Superior temporal gyrus (tissue), 1 donor: ENCODE results near the gene PXDC1.

ENCODE experiments used
- DNase-seq: peaks from one replicate; pipeline ENCODE4 v3.0.0-alpha.2; 2016; ENCODE audit errors: extremely low spot score

The PXDC1 gene, protein sequence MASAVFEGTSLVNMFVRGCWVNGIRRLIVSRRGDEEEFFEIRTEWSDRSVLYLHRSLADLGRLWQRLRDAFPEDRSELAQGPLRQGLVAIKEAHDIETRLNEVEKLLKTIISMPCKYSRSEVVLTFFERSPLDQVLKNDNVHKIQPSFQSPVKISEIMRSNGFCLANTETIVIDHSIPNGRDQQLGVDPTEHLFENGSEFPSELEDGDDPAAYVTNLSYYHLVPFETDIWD

DNA sequence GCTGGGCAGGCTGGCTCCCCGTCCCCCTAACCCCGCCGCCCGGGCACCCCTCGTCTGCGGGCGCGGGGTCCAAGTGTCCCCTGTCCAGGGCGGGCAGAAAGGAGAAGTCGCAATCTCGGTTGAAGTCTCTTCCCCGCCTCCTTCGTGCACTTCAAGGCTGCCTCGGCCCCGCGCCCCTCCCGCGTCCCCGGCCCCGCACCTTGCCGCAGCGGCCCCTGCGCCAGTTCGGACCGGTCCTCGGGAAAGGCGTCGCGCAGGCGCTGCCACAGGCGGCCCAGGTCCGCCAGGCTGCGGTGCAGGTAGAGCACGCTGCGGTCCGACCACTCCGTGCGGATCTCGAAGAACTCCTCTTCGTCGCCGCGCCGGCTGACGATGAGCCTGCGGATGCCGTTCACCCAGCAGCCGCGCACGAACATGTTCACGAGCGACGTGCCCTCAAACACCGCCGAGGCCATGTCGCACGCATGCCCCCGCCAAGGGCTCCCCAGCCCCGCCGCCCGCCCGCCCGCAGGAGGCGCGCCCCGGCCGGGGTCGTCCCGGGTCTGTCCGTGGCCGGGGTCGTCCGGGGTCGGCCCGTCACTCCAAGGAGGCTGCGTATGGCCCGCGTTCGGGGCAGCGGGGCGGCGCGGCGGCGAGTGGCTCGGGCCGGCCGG, at the start of gene PXDC1:
Gene PXDC1, minus strand, starts transcription at position 637 of the 653 bp plus-strand sequence. Its CDS starts 182 bp downstream, at position 455.
- DNase-seq, result no peak

DNA sequence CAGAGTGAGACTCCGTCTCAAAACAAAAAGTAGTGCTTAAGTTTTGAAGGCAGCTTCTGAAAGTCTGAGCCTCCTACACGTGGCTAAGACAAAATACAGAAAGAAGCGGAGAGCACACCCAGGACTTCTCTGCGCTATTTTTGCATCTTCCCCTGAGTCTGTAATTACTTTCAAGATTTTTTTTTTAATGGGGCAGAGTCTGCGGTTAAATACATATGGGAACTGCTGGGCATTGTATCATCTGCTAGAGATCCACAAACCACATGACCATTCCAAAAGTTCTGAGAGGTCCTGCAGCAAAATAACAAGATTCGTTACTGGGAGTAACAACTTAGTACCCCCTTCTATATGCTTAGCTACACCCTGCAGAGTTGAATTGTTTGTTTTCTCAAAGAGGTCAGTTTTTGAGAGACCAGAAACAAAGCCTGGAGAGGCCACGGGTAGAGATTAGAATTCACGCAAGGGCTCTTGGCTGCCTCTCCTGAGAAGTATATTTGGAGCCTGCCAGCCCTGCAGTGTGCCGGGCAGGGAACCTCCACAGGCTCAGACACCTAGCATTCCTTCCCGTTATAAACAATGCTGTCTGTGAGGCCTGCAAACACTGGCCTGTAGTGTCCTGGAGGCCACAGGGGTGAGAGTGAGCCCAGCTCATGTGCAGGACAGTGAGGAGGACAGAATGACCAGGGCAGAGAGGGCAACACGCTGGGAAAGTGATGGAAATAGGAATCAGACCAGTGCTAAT, 49.5 kb upstream of the PXDC1 start:
- no peak for DNase-seq

DNA sequence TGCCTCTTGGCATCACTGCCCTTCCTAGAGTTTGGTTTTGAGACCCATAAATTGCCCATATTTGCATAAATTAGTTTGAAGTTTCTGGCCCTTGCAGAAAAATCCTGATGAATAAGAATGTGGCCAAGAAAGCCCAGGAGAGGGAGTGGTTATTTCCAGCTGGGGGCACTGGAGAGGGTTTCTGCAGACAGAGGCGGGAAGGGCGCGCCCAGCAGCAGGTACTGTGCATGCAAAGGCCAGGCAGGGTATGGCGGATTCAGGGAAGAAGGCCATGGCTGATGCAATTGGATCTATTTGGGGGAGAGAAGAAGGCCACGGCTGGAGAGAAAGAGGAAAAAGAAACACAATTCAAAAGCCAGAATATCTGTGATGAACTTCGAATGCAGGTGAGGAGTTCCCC, 48.2 kb upstream of the PXDC1 start:
- no peak for DNase-seq

DNA sequence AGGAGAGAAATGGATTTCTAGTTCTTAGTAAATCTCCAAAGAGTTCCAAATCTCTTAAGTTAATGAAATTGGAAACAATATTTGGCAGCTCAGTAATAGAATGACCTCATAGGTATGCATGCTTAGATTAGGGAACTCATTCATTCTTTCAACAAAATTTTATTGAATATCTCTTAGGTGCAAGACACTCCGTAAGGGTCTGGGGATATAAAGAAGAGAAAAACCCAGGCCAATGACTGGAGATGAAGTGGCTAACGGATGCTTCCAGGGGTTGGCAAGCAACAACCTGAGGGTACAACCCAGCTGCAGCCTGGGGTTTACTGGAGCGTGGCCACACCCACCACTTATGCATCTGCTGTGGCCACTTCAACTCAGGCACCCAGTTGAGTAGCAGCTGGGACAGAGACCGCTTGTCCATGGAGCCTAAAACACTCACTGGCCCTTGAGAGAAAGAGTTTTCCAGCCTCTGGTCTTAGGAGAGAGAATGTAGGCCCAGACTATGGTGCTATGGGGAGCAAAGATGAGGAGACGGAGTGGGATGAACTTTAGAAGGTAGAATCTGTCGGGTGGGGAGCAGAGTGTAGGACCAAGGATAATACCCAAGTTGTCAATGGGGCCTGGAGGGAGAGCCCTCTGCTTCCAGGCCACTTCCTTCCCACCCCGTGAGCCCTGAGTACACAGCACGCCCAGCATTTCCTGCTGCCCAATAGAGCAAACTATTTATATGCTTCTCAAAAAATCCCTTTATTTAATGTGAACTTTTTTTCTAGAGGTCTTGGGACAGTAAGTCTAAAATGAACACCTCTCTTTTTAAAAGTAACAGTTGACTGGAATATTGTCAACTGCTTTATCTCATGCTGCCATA, 46.8 kb upstream of the PXDC1 start:
- no peak for DNase-seq

DNA sequence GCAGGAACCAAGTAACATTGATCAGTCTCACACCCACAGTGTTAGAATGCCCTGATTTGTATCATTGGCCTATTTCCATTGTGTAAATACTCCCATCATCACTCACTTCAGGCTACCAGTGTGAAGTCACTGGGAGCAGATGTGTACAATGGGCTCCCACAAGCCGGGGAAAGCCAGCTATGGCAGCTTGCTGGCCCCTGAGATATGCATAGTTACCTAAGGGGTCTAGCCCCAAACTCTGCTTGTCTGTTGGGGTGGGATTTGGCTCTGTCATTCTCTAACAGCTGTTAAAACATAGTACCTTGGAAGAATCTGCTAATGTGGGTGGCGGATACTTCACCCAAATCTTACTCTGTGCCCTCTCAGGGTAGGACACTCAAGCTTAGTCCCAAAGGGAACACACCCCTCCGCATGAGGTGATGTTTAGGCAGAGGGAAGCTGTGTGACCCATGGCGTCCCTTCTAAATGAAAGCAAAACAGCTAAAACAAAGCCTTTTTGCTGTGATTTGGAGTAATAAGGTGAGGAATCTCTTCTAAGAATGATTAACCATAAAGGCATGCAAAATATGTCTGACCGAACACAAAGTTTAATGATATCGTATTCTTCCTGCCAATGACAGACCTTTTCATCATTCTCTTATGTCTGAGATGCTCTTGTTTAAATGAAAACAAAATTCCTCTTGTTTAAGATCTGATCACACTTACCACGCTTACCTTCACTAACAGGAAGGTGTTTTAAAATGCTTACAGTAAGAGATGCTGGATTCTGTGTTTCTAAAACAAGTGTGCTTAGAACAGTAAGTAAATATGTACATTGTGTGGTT, 45.9 kb upstream of the PXDC1 start:
- DNase-seq, result no peak

DNA sequence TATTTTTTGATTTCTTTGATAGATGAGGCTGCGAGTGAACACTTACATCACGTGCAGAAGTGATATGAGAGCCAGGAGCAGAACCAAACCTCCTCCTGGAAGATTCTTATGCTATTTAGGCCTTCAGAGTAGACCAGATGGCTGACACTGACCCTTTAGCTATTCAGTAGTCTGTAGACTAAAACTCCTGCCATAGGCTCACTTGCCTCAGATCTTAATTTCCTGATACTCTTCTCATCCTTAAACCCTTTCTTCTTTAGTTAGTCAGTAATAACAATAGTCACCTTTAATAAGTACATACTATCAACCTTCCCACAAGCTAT, 45.2 kb upstream of the PXDC1 start:
- DNase-seq, result no peak

DNA sequence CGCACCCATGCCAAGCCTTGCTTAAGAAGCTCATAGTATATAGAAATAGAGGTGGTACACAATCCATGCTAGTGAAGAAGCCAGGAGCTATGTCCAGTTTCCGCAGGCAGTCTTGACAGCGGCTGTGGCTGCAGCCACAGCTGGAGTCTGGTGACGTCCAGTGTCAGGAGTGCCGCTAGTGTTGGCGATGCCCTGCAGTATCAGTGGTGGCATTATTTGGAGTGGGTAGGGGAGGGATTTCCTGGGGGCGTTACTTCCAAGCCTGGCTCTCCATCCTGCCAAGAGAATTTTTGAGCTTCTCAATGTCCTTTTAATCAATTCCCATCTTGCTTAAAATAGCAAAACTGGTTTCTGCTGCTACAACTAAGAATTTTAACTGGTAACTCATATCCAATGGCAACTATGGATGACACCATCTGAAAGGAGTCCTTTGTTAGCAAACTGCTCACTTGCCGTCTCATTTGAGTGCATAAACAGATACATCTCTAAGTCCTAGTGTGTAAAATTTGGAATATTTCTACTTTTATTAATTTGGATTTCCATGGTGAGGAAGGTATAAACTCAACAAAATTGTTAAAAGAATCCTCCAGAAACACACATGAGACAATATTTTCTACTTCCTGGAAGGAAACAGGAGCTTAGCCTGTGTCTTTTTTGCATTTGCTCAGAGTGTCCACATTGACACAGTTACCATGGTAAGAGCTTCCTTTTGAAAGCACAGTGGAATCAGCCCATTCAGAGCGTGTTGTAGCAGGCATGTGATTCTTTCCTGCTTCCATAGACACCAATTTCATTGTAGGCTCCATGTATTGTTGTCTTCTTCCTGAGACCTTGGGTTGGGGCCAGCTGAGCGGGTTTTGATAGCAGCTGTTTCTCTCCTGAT, 44.6 kb upstream of the PXDC1 start:
- DNase-seq, result peak; percentile 87

DNA sequence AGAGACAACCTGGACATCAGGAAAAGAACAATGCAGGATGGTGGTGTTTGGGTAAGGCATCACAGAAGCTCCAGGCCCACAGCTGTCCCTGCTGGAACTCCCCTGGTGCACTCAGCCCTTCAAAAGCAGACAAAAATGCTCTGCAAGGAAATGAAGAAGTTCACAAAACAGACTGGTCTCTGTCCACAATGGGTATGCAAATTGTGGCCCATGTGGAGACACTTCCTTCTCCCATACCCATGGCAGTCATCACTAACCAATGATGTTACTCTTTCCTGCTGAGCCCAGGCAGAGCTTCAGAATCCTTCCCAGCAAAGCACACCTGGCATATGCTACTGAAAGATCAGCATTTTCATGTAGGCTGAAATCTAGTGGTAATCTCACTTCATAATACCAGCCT, 42.6 kb upstream of the PXDC1 start:
- DNase-seq, result no peak

DNA sequence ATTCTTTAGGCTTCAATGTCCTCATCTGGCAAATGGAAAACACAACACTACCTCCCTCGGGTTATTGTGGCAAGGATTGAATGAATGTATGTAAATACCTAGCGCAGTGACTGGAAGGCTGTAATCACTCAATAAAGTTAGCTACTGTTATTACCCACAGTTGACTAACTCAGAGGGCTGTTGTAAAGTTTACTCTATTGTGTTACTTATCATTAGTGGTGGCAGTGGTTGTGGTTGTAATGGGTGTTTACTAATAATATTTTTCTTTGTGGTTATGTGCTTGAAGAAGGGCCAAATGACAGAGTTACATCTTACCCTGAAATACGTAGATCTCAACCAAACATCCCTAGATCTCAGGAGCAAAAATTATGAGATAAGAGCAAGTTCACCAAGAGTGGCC, 42.0 kb upstream of the PXDC1 start:
- DNase-seq, result no peak

DNA sequence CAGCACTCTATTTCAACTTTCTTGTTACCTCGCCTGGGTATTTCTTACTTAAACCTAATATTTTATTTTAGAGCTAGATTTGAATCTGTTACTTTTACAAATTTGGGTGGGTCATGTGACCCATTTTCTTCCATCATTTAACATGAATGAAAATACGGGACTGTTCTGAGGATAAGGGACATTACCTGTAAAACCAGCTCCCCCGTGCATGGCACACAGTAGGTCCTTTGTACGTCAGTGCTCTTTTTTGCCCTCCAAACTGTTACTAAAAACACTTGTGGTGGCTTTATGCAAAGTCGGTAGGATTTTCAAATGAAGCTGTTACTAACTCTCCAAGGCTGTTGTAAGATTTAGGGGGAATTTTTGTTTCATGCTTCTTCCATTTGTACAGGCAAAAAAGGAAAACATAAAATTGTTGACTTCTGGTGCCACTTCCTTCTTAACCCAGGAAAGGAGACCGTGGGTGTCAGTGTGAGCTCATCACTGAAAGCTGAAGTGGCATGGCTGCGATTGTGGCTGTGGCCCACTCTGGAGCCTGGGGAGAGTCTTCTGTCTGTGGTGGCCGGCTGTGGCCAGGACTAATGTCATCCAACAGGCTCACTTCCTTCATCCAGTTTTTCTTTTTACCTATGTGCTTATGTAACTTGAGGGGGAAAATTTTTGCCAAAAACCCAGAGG, 40.2 kb upstream of the PXDC1 start:
- no peak for DNase-seq

DNA sequence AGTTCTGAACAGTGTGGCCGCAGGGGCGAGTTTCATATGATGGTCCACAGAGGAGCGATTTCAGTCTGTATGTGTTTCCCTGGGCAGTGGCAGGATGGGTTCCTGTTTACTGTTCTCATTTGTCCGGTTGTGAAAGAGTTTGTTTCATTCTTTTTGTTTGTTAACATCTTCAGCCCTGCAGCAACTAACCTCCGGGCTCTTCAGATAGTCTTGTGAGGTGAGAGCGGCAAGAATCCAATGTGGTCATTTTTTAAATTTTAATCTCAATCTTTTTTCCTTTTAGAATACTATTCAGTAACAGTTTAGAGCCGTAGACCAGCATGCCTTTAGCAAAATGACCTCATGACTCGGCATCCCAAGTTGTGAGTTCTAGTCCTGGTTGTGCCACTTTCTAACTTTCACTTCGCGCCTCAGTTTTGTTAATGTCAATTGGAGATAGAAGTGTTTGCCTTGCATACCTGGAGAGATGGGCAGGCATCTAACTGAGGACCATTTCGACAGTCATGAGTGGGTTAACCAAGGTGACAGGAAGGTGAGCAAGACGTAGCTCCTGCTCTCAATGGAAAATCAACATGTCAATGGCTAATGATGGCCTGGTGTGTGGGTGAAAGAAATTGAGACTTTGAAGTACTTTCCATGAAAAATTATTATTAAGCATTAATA, 38.5 kb upstream of the PXDC1 start:
- DNase-seq, result no peak

DNA sequence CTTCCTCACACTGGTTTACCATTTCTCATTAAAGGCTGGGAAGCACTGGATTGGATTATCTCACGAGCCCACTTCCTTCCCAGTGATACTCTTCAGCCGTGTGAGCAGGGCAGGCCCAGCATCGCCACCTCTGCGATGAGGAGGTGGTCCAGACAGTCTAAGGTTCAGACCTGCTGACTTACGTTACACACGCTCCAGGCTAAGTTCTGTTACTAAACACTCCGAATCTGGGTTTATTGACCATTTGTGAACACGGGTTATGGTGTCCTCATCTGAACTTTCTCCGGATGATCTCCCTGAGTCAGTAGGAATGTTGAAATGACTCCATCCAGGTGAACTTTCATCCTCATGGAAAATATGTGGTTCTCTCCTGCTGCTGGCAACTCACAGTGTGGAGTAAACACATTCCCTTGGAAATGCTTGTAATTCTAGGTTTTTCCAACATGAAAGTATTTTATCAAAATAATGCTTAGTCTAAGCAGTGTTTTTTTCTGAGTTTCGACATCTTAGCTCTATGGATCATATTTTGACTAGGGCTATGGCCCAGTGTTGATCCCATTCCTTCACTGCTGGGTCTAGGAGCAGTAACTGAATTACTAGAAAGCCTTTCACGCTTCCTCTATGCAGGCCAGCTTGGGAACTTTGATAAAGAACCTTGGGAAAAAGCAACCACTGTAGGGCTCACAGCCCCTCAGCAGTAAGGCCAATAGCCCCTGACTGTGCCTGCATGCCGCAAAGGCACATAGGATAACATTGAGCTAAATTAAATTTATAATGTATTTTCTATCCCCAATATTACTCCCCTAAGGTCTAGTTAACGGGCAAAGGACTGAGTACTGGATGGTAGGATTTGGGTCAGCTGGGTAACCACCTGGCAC, 37.7 kb upstream of the PXDC1 start:
- DNase-seq, result no peak

DNA sequence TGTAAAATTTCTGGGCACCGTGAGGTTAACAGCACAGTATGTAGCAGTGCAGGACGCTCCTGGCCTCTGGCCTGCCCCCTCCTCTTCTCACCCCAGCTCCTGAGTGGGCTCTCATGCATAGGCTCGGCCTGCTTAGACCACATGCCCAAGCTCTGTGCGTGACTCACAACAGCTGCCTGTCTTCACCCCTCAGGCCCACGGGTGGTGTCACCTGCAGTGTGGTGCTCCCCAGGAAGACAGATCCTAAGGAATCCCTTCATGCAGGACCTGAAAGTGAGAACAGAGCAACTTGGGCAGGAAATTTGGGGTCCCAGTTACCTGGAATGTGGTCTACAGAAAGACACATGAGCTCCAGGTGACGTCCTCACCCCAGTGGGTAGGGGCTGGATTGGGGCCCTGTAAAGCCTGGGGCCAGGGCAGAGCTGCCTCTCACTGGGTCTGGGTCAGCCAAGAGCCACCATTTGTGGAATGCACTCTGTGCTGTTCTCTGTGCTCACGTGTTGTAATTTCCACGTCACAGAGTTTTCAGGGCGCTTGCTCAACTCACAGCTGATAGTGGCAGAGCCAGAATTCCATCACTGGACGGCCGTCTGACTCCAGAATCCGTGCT, 37.0 kb upstream of the PXDC1 start:
- no peak for DNase-seq

DNA sequence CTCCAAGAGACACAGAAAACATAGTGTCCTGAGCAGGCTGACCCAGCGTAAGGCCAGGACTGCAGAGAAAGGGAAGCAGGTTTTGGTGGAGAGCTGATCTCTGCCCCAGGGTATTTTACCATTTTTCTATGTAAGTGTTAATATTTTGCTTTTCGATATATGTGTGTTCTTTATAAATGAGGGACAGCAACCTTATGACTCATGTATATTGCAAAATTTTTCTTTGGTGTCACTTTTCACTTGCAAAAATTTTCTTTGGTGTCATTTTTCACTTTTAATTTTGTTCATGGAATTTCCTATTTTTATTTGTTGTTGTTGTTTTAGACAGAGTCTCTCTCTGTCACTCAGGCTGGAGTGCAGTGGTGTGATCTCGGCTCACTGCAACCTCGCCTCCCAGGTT, 34.6 kb upstream of the PXDC1 start:
- no peak for DNase-seq

DNA sequence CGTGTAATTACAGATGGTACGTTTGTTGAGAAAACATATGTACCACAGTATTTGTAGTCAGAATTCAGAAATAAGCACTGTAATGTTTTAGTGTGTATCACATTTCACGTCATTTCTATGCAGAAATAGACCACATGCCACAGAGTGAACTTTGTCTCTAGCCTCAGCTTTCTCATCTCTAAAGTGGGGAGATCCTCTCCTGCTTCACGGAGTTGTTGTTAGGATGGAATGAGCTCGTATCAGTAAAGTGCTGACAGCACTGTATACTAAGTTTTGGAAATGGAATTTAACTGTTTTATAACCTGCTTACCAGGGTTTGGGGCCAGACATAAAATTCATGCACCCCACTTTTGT, 34.2 kb upstream of the PXDC1 start:
- no peak for DNase-seq

DNA sequence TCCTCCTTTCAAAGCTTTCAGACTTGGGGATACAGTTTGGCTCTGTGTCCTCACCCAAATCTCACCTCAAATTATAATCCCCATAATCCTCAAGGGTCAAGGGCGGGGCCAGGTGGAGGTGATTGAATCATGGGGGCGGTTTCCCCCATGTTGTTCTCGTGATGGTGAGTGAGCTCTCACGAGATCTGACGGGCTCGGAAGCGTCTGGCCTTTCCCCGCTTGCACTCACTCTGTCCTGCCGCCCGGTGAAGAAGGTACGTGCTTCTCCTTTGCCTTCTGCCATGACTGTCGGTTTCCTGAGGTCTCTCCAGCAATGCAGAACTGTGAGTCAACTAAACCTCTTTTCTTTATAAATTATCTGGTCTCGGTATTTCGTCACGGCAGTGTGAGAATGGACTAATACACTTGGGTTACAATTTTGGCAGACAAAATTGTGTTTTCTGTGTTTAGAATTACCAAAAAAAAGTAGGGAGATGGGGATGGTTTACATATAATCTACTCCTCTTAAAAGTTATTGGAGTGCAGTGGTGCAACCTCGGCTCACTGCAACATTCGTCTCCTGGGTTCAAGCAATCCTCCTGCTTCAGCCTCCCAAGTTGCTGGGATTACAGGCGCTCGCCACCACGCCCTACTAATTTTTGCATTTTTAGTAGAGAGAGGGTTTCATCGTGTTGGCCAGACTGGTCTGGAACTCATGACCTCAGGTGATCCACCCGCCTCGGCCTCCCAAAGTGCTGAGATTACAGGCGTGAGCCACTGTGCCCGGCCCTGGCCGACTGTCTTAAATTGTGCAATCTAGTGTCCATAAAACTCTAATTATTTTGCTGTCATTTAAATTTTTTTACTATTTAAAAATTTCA, 33.6 kb upstream of the PXDC1 start:
- no peak for DNase-seq

DNA sequence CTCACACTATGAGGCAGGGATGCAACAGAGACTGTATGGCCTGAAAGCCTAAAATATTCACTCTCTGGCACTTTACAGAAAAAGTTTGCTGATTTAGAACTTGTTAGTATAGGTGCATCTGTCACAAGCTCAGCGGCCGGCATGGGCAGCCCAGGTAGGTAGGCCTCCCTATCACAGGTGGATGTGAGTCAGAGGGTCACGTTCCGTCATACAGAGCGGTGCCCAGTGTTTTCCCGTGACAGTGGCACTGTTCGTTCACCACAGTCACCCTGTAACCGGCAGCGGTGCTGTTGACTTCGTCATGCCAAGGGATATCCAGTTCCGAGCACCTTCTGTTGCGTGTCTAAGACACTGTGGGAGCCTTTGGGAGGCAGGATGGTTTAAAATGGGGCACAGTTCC, 32.9 kb upstream of the PXDC1 start:
- no peak for DNase-seq
